HL-60 (cell line): ENCODE measurements around the gene PTPRN2.

Source experiments
- CTCF ChIP-seq: IDR thresholded peaks from one replicate; pipeline ENCODE4 v1.5.1; 2011; ENCODE audit warnings: low read length, control low read depth, inconsistent platforms; ENCODE audit not compliant: insufficient read depth
- POLR2AphosphoS5 ChIP-seq: IDR thresholded peaks from 2 replicates; pipeline ENCODE4 v1.6.1; 2012; ENCODE audit warnings: low read depth
- REST ChIP-seq: IDR thresholded peaks from 2 replicates; pipeline ENCODE4 v1.6.1; 2012; ENCODE audit warnings: low read depth; ENCODE audit not compliant: insufficient replicate concordance
- SPI1 ChIP-seq: IDR thresholded peaks from 2 replicates; pipeline ENCODE4 v1.6.1; 2012; ENCODE audit warnings: low read depth, mild to moderate bottlenecking, borderline replicate concordance

- TF ChIP-seq REST: no peak
- no peak for TF ChIP-seq CTCF
- TF ChIP-seq POLR2AphosphoS5: no peak
- TF ChIP-seq SPI1: no peak
Measured at GRCh38 chr7:158278745-158279320, 308.8 kb downstream of the PTPRN2 start.
